Breast epithelium (tissue), 3 donors: ENCODE results near the gene RAD51AP2.
"Not testable (repeated sequence)": the region's sequence is repeated elsewhere in the genome, so short reads cannot be mapped to it uniquely, and the experiment has no call there.

ENCODE experiments used
- POLR2A ChIP-seq: fragments of 450-650 bp; IDR thresholded peaks from one replicate; pipeline ENCODE4 v1.6.1; 2016; ENCODE audit warnings: antibody characterized with exemption, mild to moderate bottlenecking, moderate library complexity
- TF ChIP-seq, protein P1 (sequence below), 3 donors: fragments of 450-650 bp; IDR thresholded peaks; one replicate each; pipeline ENCODE4 v1.5.1; 2016 to 2017; ENCODE audit warnings: antibody characterized with exemption in 3 of 3, mild to moderate bottlenecking in 3 of 3, moderate library complexity in 3 of 3

DNA sequence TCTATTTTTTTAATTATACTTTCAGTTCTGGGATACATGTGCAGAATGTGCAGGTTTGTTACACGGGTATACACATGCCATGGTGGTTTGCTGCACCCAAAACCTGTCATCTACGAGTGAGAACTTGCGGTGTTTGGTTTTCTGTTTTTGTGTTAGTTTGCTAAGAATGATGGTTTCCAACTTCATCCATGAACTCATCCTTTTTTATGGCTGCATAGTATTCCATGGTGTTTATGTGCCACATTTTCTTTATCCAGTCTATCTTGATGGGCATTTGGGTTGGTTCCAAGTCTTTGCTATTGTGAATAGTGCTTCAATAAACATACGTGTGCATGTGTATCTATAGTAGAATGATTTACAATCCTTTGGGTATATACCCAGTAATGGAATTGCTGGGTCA is 29.6 kb downstream of the RAD51AP2 start:
- TF ChIP-seq, protein P1, sequence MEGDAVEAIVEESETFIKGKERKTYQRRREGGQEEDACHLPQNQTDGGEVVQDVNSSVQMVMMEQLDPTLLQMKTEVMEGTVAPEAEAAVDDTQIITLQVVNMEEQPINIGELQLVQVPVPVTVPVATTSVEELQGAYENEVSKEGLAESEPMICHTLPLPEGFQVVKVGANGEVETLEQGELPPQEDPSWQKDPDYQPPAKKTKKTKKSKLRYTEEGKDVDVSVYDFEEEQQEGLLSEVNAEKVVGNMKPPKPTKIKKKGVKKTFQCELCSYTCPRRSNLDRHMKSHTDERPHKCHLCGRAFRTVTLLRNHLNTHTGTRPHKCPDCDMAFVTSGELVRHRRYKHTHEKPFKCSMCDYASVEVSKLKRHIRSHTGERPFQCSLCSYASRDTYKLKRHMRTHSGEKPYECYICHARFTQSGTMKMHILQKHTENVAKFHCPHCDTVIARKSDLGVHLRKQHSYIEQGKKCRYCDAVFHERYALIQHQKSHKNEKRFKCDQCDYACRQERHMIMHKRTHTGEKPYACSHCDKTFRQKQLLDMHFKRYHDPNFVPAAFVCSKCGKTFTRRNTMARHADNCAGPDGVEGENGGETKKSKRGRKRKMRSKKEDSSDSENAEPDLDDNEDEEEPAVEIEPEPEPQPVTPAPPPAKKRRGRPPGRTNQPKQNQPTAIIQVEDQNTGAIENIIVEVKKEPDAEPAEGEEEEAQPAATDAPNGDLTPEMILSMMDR (IDR thresholded peaks at IDR 0.05), result not testable (repeated sequence)
- not testable (repeated sequence) for TF ChIP-seq POLR2A
